GM19467 (cell line): ENCODE data around the gene DAPK2.

Experiments
- ATAC-seq: cut with Tn5 transposase; IDR thresholded peaks from one replicate; pipeline ENCODE4 v1.9.1; 2021; ENCODE audit warnings: mild to moderate bottlenecking, moderate library complexity; ENCODE audit not compliant: unreplicated experiment

Gene DAPK2

GRCh38 chr15:63945007-63945788 lies 101.1 kb downstream of the DAPK2 start:
- no peak for ATAC-seq

GRCh38 chr15:63944681-63944955 lies 101.7 kb downstream of the DAPK2 start:
- ATAC-seq, result no peak

- no peak for ATAC-seq
These were observed 102.2 kb downstream of the DAPK2 start for GRCh38 chr15:63943829-63944680.

- no peak for ATAC-seq
These were observed 103.6 kb downstream of the DAPK2 start for GRCh38 chr15:63942486-63943365.

- ATAC-seq, result no peak
These were observed 104.4 kb downstream of the DAPK2 start for GRCh38 chr15:63941698-63942465.

- ATAC-seq, result no peak
These were observed 105.2 kb downstream of the DAPK2 start for GRCh38 chr15:63940966-63941620.

- ATAC-seq, result no peak
These were observed 106.7 kb downstream of the DAPK2 start for GRCh38 chr15:63939531-63940130.

GRCh38 chr15:63938486-63939061 lies 107.7 kb downstream of the DAPK2 start:
- ATAC-seq, result no peak

GRCh38 chr15:63933522-63933921 lies 112.8 kb downstream of the DAPK2 start:
- no peak for ATAC-seq

- ATAC-seq, result no peak
These were observed 114.7 kb downstream of the DAPK2 start for GRCh38 chr15:63931556-63931955.

- ATAC-seq, result no peak
These were observed 116.3 kb downstream of the DAPK2 start for GRCh38 chr15:63930034-63930433.

GRCh38 chr15:63928185-63928842 lies 118.0 kb downstream of the DAPK2 start:
- ATAC-seq, result no peak

- ATAC-seq, result no peak
These were observed 122.0 kb downstream of the DAPK2 start for GRCh38 chr15:63923993-63924950.

- ATAC-seq, result no peak
These were observed 123.4 kb downstream of the DAPK2 start for GRCh38 chr15:63922916-63923315.

- ATAC-seq, result no peak
These were observed 123.9 kb downstream of the DAPK2 start for GRCh38 chr15:63922261-63922904.

GRCh38 chr15:63920504-63921175 lies 125.6 kb downstream of the DAPK2 start:
- ATAC-seq, result no peak
